Sigmoid colon (tissue), 7 donors: ENCODE measurements around the gene POLDIP2. TPM values are rescaled to one million over a fixed set of nuclear protein-coding genes. Genes with fewer than 3 reads are reported as not detected.

Experiments used
- DNase-seq: peaks from one replicate; pipeline ENCODE4 v3.0.0-alpha.2; 2019
- H3K27ac ChIP-seq, 4 donors: fragments of 200-600 bp; sonication (generic); one replicate each; pipeline ENCODE4 v1.5.1; 2016 to 2019; ENCODE audit warnings: mild to moderate bottlenecking in 1 of 4
- H3K27me3 ChIP-seq, 3 donors: fragments of 200-600 bp; sonication (generic); one replicate each; pipeline ENCODE4 v1.5.1; 2019; ENCODE audit warnings: mild to moderate bottlenecking in 1 of 3
- H3K36me3 ChIP-seq, 4 donors: fragments of 200-600 bp; sonication (generic); one replicate each; pipeline ENCODE4 v1.5.1; 2016 to 2019
- H3K4me1 ChIP-seq, 4 donors: fragments of 200-600 bp; sonication (generic); one replicate each; pipeline ENCODE4 v1.5.1; 2017 to 2019
- H3K4me3 ChIP-seq, 4 donors: fragments of 200-600 bp; sonication (generic); one replicate each; pipeline ENCODE4 v1.5.1; 2017 to 2019; ENCODE audit warnings: mild to moderate bottlenecking in 2 of 4, moderate library complexity in 1 of 4
- H3K9me3 ChIP-seq, 4 donors: fragments of 200-600 bp in 3 of 4; sonication (generic) in 3 of 4; one replicate each; pipeline versions ENCODE4 v1.5.1 to v1.6.1; 2013 to 2019
- CTCF ChIP-seq, 4 experiments: fragments of 450-650 bp in 3 of 4; fragments of 200-600 bp in 1 of 4; IDR thresholded peaks; one replicate each; pipeline ENCODE4 v1.5.1; 2016 to 2019; ENCODE audit warnings: antibody characterized with exemption in 4 of 4, mild to moderate bottlenecking in 3 of 4, moderate library complexity in 2 of 4
- EP300 ChIP-seq, 4 donors: sonication (generic); formaldehyde crosslinking; IDR thresholded peaks; one replicate each; pipeline ENCODE4 v1.6.1; 2017; ENCODE audit warnings: antibody characterized with exemption in 4 of 4
- POLR2A ChIP-seq, 2 donors: fragments of 450-650 bp; IDR thresholded peaks; one replicate each; pipeline ENCODE4 v1.6.1; 2016; ENCODE audit warnings: antibody characterized with exemption in 2 of 2, mild to moderate bottlenecking in 2 of 2, moderate library complexity in 2 of 2
- POLR2AphosphoS5 ChIP-seq, 4 donors: sonication (generic); formaldehyde crosslinking; IDR thresholded peaks; one replicate each; pipeline ENCODE4 v1.6.1; 2017; ENCODE audit warnings: antibody characterized with exemption in 4 of 4
- WGBS, 2 donors: extraction: QIAGEN DNeasy Blood & Tissue Kit; methylation state at CpG; one replicate each; pipeline ENCODE4 v1.1.7; 2013; 5-methylcytosine and 5-hydroxymethylcytosine counted together
- intact Hi-C: fragments of 100-400 bp; cut with DNase I; formaldehyde crosslinking; loops from one replicate; pipeline ENCODE4 v1.15.1; 2023
- polyA plus RNA-seq, 3 donors: library from polyadenylated mRNA; stranded (reverse); fragments of 200-250 nt; gene quantifications; one replicate each; pipeline ENCODE4 v1.2.3, GENCODE V29; 2013
- total RNA-seq, 4 donors: library from RNA; depleted of rRNA; stranded (reverse); fragments of >200 nt; gene quantifications; one replicate each; pipeline ENCODE4 v1.1.0, GENCODE V29; 2016
- donor health status: healthy with polysubstance abuse.
- donor health status: Bipolar disorder and iron deficiency.
- donor health status: healthy.

The POLDIP2 gene
- total and polyA plus RNA-seq, 7 donors, result 55.8 to 80.5 (median 65.6) TPM

DNA sequence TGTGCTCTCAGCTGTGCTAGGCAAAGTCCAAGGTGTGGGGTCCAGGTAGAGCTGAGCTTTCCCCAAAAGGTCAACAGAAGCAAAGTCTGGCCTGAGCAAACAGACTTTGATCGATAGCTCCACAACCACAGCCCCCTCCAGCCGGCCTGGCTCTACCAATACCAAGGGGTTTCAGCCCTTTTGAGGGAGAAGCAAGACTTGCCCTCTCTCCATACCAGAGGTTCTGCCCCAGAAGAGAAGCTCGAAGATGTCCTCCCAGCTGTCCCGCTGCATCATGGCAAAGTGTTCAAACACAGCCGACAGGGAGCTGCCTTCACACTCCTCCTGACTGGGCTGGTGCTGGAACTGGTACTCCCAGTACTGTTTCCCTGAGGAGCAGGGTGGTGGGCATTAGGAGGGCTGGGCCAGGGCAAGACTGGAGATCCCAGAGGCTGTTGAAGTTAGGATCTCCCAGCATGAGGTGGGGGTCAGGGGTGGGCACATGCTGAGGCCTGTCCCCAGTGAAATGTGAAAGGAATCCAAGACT lies 11.0 kb upstream of the POLDIP2 start:
- Histone ChIP-seq H3K9me3 (no peaks in the 10 kb centered on the region), H3K27me3 (no peaks in the 10 kb centered on the region), H3K4me1 (peaks cover 0 to 28% (median 25%) of the 10 kb centered on the region in 4 donors), H3K4me3 (no peak overlapping the region), H3K27ac (no peak overlapping the region), H3K36me3 (peaks cover 0 to 16% (median 9%) of the 10 kb centered on the region in 4 donors)
- TF ChIP-seq EP300 (IDR thresholded peaks at IDR 0.05) (no peak), POLR2AphosphoS5 (IDR thresholded peaks at IDR 0.05) (no peak), POLR2A (IDR thresholded peaks at IDR 0.05) (no peak), CTCF (IDR thresholded peaks at IDR 0.05) (no peak)
- intact Hi-C loops, result no loop called here
- WGBS, 2 donors, result 74 to 83% methylated on average over 5 of the region's 5 CpGs
- DNase-seq, result no peak

GRCh38 chr17:28367641-28368305 lies 10.4 kb upstream of the POLDIP2 start:
- Histone ChIP-seq H3K36me3 (peaks cover 0 to 22% (median 14%) of the 10 kb centered on the region in 4 donors), H3K4me1 (peaks cover 0 to 22% (median 19%) of the 10 kb centered on the region in 4 donors), H3K27me3 (no peaks in the 10 kb centered on the region), H3K9me3 (no peaks in the 10 kb centered on the region), H3K4me3 (no peak overlapping the region), H3K27ac (no peak overlapping the region)
- 90 to 93% methylated on average over 21 of the region's 21 CpGs for WGBS, 2 donors
- intact Hi-C loops, result no loop called here
- no peak for DNase-seq
- no peak for TF ChIP-seq POLR2A (IDR thresholded peaks at IDR 0.05)

DNA sequence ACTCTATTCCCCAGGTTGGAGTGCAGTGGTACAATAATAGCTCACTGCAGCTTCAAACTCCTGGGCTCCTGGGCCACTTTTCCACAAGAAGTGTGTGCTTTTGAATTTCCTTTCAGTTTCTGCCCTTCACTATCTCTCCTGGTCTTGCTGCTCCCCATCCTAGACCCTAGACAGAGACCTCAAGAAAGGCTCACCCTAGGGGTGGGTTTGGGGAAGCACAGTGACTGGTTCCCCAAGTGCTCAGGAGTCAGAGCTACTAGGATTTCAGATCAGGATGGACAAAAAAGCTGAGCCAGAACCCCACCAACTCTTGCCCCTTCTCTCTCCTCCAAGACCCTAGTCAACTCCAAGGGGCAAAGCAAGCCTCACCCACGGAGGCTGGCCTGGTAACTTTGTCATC lies 9.3 kb upstream of the POLDIP2 start:
- no peak overlapping the region for H3K4me3 ChIP-seq
- intact Hi-C loops, result no loop called here
- peaks cover 0 to 10% (median 8%) of the 10 kb centered on the region in 4 donors for H3K4me1 ChIP-seq
- H3K27ac ChIP-seq, result no peak overlapping the region
- TF ChIP-seq CTCF (IDR thresholded peaks at IDR 0.05) (no peak), EP300 (IDR thresholded peaks at IDR 0.05) (no peak), POLR2A (IDR thresholded peaks at IDR 0.05) (no peak)
- WGBS, 2 donors, result 76 to 88% methylated on average over 1 of the region's 1 CpG
- H3K9me3 ChIP-seq, result no peaks in the 10 kb centered on the region
- H3K27me3 ChIP-seq, result no peaks in the 10 kb centered on the region
- H3K36me3 ChIP-seq, result peaks cover 6 to 34% (median 18%) of the 10 kb centered on the region in 4 donors
- DNase-seq, result no peak

GRCh38 chr17:28365487-28365886 lies 8.2 kb upstream of the POLDIP2 start:
- Histone ChIP-seq H3K36me3 (peaks cover 16 to 45% (median 26%) of the 10 kb centered on the region in 4 donors), H3K9me3 (no peaks in the 10 kb centered on the region), H3K27ac (no peak overlapping the region), H3K27me3 (no peaks in the 10 kb centered on the region), H3K4me3 (no peak overlapping the region), H3K4me1 (no peaks in the 10 kb centered on the region)
- no peak for TF ChIP-seq POLR2AphosphoS5 (IDR thresholded peaks at IDR 0.05)
- TF ChIP-seq EP300 (IDR thresholded peaks at IDR 0.05), result no peak
- TF ChIP-seq POLR2A (IDR thresholded peaks at IDR 0.05), result no peak
- TF ChIP-seq CTCF (IDR thresholded peaks at IDR 0.05), result no peak
- intact Hi-C loops, result no loop called here
- no peak for DNase-seq
- WGBS, 2 donors, result 85 to 95% methylated on average over 3 of the region's 3 CpGs

DNA sequence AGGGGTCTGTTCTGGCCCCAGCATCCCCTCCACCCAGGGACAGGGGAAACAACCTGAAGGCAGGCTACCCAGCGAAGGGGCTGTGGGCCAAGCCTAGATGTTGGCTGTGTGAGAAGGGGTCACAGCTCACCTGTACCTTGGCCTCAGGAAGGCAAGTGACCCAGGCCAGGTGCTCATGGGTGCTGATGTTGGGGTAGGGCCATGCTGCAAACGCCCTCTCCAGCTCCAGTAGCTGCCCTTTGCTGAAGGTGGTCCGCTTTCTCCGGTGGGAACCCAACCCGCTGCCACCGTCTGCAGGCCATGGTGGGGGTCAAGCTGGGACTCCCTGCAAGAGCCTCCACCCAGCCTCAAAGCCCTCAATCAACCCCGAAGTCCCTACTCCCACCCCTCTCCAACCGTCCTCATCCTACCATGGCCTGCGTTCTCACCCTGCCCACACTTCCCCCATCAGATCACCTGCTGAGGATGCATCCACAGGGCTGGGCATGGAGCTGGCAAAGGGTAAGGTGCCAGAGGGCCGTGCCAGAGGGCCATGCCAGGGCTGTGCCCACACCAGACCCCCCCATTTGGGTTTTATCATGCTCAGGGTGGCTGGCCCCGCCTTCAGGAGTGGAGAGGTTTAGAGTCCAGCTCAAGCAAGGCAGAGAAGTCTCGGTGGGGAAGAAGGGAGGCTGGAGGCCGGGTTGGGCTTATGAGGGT lies 7.5 kb upstream of the POLDIP2 start, which contains the start of gene SEBOX:
TSS of gene SEBOX (minus strand) at position 535 of the 699 bp plus-strand sequence. CDS start at position 487, 48 bp downstream.
- Histone ChIP-seq H3K4me1 (no peaks in the 10 kb centered on the region), H3K27me3 (no peaks in the 10 kb centered on the region), H3K36me3 (peaks cover 23 to 52% (median 32%) of the 10 kb centered on the region in 4 donors), H3K27ac (no peak within 1 kb of the TSS), H3K9me3 (no peaks in the 10 kb centered on the region), H3K4me3 (no peak within 1 kb of the TSS)
- WGBS, 2 donors, result 89 to 92% methylated on average over 13 of the region's 13 CpGs
- no peak for TF ChIP-seq POLR2AphosphoS5 (IDR thresholded peaks at IDR 0.05)
- no peak for TF ChIP-seq POLR2A (IDR thresholded peaks at IDR 0.05)
- no peak for TF ChIP-seq EP300 (IDR thresholded peaks at IDR 0.05)
- no peak for TF ChIP-seq CTCF (IDR thresholded peaks at IDR 0.05)
- no peak for DNase-seq
- intact Hi-C loops, result no loop called here
